GM04503 (cell line): ENCODE data around the gene TRIM29.

ENCODE experiments used
- DNase-seq: peaks from one replicate; pipeline ENCODE4 v3.0.0-alpha.2; 2012; ENCODE audit warnings: low read depth

TRIM29 gene

DNA sequence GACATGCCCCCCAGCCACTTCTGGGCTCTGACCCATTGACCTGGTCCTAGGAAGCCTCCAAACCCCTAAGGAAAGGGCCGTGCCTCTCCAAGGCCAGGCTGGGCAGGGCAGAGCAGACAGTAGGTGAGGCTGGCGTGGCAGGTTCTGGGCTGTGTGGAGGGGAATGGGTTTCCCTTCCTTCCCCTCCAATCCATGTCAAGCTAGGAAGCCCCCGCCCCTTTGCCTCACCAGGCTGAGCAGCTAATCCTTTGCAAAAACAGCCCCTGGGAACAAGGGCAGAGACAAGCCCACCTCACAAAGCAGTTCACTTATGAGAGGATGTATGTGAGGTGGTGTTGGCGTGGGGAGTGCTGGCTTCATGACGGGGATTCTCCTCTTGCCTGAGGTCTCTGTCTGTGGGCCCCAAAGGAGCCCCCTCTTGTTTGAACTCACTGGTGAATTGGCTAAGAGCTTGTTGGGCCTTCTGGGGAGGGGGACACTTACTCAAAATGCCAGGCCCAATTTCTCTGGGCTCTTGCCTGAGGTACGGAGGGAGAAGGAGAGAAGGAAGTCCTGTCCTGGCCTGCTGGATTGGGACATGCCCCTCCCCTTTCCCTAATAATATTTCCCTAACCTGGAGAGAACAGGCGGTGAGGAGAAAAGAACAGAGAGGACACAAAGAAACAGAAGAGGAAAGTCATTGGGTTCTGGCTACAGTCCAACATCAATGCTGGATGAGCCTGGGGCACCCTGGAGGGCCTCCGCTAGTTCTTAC, 1.6 kb upstream of the TRIM29 start:
- no peak for DNase-seq

DNA sequence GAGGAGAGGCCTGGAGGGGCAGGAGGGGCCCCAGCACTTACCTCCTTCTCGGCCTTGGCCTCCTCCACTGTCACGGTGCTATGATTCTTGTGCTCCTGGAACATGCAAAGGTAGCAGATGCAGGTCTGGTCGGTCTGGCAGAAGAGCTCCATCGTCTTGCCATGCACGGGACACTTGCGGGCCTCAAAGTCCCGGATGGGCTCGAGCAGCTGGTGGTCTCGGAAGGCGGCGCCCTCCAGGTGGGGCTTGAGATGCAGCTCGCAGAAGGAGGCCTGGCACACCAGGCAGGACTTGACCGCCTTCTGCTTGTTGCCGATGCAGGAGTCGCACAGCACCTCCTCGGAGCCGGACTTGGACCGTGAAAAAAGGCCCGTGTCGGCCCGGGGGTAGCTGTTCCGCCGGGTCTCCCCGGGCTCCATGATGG, 714 bp downstream of the TRIM29 start:
- no peak for DNase-seq

- DNase-seq: no peak
These were observed 1.6 kb downstream of the TRIM29 start for GRCh38 chr11:120136356-120136755.

DNA sequence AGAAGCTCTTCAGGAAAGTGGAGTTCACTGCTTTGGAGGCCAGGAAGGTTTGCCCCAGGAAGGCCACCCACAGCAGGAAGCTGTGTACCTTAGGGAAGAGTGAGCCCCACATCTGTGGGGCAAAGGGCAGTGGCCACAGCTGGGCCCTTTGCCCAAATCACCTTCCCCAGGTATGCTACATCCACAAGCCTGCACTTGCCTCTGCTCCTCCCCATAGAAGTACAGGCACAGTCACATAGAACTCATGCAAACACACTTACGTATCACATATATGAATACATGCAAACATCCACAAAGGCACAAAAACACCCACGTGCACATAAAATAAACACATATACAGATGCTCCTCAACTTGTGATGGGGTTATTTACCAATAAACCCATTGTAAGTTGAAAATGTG, 2.1 kb downstream of the TRIM29 start:
- no peak for DNase-seq

- DNase-seq: no peak
These were observed 3.0 kb downstream of the TRIM29 start for GRCh38 chr11:120134931-120135228.

GRCh38 chr11:120134106-120134930, 3.6 kb downstream of the TRIM29 start:
- no peak for DNase-seq

- DNase-seq: no peak
These were observed 4.5 kb downstream of the TRIM29 start for GRCh38 chr11:120133216-120134105.

DNA sequence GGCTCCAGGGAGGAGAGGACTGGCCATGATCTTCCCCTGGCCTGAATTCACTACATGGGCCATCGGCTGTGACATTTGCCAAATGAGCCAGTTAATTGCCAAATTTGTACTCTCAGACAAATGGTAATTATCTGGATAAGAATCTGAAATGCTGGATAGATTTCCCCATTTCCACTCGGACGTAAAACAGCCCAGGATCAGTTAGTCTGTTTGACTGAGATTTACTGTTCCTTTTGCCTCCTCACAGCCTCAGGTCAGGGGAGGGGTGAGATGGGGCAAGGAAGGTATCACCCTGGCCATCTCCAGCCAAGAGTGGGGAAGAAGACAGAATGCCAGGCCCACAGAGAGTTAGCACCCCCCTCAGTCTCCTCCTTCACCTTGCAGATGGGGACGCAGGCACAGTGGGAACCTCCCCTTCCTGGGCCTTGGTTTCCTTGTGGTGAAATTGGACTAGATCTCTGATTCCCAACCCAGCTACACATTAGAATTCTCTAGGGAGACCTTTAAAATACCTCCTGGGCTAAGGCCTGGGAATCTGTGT, 5.2 kb downstream of the TRIM29 start:
- DNase-seq: no peak

- DNase-seq: no peak
These were observed 5.8 kb downstream of the TRIM29 start for GRCh38 chr11:120131941-120132644.

GRCh38 chr11:120130991-120131760, 6.7 kb downstream of the TRIM29 start:
- DNase-seq: no peak

DNA sequence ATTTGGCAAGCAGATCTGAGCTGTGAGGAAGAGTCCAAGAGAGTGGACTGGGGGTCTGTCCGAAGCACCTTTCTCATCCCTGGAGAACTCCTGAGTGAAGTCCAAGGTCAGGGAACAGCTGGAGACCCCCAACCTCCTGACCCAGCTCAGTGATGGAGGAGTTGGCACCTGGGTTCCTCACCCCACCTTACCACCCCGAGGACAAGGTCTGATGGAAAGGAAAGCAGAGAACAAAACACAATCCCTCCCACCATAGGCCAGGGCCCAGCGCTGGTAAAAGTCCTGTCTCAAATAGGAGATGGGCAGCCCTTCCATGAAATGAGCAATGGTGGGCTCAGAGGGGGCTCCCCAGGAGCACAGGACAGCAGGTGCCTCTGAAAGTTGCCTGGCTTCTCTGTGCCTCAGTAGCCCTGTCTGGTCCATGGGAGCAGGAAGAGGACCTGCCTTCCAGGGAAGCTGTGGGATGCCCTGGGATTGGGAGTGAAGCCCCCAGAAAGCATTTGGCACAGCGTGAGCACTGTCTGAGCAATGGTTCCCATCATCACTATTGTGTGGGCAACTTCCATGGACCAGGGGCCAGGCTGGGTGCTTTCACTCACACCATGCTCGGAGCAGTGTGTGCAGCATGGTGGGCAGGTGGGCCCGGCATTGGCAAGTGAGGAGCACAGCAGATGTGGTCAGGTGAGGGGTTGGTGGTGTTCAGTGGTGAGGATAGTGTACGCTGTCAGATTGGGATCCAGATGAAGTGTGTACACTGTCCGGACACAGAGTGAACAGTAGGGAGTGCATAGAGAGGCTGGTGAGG, 7.5 kb downstream of the TRIM29 start:
- DNase-seq: no peak

GRCh38 chr11:120129570-120129969, 8.3 kb downstream of the TRIM29 start:
- no peak for DNase-seq

- DNase-seq: peak; percentile 44
These were observed 9.4 kb downstream of the TRIM29 start for GRCh38 chr11:120128392-120129119.

GRCh38 chr11:120127236-120127635, 10.7 kb downstream of the TRIM29 start:
- no peak for DNase-seq

DNA sequence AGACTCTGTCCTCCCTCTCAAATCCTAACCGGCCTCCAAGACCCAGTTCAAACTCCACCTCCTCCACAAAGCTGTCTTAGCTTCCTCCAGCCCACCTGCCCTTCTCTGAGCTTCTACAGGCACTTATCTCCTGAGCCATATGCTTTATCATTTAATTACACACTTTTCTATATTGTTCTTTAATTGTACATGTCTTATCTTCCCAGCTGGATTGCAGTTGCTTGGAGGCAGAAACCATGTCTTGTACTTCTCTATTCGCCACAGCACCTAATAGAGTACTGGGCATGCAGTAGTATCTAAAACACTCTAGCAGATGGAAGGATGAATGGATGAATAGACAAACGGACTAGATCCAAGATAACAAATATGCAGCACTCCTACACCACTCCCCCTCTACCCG, 11.3 kb downstream of the TRIM29 start:
- no peak for DNase-seq

DNA sequence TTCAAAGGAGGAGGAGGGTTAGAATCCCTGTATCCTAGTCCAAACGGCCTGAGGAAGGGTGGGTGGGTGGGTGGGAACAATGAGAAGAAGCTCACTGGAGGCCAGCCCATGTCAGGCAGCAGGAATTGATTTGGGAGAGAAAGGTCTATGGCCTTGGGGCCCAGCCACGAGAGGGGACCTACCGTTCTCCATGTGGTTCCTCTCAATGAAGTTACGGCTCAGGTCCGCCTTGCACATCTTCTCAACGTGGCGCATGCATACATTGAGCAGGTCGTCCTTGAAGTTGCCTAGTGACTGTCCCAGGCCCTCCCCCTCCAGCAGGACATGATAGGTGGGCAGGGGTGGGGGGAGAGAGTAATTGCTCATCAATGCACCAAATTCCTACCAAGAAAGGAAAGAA, 12.4 kb downstream of the TRIM29 start:
- DNase-seq: no peak

DNA sequence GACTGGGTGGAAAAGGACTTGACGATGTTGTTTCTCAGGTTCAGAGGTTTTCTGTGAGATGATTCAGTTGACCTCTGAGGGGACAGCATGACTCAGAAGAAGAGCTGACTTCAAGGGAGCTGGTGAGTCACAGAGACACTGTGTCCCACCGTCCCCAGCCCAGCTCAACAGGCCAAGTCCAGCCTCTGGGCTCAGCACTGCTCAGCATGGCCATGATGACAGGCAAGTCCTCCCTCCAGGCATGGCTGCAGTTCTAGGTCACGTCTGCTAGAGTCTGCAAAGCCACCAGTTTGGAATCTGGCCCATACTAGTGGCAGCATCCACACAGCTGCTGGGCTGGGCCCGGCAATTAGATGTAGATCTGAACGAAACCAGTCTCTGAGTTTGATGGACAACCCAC, 12.9 kb downstream of the TRIM29 start:
- peak; percentile 26 for DNase-seq

GRCh38 chr11:120124355-120124754, 13.6 kb downstream of the TRIM29 start:
- no peak for DNase-seq

DNA sequence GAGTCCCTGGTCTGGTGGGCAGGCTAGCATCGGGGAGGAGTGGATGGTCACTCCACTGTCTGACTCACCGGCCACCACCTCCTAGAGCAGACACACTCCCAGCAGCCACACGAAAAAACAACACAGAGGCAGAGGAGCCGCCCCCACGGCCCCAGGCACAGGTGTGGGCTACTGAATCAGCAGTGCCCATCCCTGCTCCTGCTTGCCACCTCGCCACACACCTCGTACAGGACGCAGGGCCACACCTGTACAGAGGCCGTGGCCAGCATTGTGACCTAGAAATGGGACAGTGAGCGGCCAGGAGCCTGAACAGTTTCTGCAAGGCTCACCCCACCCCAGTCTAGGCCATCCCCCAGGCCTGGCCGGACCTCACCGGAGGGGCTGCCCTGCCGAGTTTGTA, 14.0 kb downstream of the TRIM29 start:
- DNase-seq: no peak
